GM11168 (cell line): ENCODE data around the gene DYSF.

Experiments
- in situ Hi-C: fragments of 300-500 bp; cut with MboI; formaldehyde crosslinking; loops from one replicate; pipeline ENCODE4 v1.12.0; 2022; ENCODE audit warnings: low sequenced_read_pairs; ENCODE audit not compliant: unreplicated experiment

The DYSF gene

DNA sequence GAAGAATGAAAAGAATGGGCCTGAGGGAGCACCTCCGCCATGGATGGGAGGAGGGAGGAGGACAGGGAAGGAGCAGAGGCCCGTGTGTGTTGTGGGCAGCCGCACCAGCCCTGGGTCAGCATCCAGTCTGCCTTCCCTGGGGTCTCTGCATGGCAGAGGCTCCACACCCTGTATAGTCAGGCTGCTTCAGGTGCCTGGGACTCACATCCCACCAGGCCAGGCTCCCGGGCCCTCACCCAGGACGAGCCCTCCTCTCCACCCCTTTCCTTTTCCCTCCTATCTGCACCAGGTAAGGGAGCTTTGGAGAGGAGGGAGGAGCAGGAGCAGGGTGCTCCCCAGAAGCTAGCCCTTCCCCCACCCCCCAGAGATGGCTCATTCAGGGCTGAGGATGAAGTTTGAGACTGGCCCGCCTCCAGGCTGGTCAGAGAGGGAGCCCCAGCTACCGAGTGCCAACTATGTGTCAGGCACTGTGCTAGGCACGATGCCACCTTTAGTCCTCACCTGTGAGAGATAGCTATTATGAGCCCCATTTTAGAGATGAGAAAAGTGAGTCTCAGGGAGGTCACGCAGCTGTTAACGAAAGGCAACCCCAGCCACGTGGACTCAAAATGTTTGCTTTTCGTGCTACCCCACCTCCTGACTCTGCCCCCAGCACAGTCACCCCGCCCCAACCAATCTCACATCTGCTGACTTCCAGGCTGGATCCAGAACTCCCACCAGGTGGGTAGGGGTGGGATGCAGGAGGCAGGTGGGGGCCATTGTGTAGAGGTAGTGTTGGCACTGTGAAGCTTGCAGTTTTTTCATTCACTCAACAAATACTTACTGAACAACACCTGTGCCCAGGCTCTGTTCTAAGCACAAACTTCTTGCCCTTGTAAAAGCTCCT lies 242.1 kb downstream of the DYSF start:
- in situ Hi-C loops = no loop called here

DNA sequence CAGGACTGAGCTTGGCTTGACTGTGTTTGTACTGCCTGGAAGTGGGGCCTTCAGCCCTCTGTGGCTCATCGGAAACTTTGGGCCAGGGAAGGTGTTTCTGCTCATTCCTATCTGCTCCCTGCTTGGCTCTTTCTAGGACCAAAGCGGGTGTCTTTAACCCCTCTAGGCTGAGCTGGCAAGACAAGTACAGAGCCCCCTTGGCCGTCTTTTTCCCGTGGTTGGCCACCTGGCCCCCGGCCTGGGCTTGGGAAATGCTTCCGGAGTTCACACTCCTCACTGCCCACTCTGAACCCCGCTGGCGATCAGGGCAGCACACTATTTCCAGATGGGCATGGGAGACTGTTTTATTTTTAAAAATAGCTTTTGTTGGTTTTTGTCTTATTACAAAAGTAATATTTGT lies 243.0 kb downstream of the DYSF start:
- in situ Hi-C loops = no loop called here

DNA sequence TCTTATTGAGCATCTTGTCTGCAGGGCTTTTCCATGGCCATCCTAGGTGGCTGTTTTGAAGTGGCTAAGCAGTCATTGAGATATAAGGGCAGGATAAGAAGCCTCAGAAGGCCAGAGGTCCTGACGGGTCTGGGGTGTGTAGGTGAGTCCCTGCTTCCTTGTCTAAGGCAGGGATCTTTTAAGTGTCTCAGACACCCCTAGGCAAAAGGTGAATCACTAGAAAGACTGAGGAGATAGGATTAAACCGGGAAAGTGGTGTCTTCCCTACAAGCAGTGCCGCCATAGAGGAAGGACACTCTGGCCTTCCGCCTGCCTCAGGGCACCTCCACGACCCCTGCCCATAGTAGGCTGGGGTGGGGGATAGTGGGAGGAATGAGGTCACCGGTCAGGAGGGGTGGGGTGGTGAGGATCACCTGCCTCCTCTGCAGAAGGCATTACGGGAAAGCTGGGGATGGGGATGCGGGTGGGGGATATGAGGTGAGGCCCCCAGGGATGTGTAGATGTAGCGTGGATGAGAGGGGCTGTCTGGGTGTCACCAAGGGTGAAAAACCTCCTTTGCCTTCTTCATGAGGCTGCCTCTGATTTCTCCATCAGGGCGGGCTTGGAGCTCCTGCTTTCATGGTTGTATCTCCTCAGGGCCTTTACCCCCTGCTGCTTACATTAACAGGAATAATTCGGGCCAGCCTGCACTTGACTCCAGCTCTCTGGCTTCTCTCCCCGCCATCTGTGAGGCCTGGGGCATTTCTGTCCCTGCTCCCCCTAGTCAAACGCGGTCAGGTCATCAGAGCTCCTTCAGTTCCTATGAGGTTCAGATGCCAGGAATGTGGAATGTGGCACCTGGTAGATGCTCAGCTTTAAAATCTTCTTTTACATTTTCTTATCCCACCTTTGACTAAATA lies 244.0 kb downstream of the DYSF start:
- in situ Hi-C loops = no loop called here

DNA sequence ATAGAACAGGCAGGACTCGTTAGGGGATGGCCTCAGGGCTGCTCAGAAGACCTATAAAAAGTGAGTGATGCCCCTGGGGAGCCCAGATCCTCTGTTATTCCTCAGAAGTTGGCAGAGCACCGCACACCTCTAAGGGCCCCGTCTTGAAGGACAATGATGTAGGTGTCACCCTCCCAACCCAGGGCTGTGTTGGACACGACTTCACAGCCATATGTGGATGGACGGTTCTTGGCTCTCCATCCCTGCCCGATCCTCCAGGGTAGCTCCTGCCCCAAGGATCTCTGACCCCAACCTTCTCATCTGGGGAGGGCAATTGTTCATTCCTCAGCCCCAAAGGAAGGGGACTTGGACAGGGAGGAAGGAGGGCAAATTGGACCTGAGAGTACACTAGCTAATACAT lies 246.1 kb downstream of the DYSF start:
- in situ Hi-C loops = no loop called here

DNA sequence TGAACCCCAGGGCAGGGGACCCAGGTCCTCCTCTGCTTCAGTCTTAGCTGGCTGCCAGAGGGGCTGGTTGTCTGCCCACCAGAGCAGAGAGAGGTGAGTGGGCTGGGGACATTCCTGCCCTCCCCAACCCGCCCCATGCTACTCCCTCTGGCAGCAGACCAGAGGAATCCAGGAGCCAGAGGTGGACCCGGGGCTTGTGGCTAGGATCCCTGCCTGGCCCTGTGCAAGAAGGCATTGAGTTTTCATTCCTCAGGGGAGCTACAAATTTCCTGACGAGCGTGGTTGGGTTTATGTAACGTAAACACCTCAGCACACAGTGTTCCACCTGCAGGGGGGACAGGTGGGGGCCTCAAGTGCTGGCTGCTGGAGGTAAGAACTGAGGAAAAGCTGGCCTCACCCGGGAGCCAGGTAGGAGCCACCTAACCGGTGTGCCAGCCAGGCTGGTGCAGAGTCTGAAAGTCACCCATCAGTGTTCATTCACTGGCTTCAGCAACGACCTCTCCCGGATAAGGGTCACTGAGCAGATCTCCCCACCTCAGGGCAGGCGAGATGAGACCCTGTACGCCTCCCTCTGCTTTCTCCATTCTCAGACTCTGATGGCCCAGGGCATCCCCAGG lies 246.8 kb downstream of the DYSF start:
- in situ Hi-C loops = no loop called here

DNA sequence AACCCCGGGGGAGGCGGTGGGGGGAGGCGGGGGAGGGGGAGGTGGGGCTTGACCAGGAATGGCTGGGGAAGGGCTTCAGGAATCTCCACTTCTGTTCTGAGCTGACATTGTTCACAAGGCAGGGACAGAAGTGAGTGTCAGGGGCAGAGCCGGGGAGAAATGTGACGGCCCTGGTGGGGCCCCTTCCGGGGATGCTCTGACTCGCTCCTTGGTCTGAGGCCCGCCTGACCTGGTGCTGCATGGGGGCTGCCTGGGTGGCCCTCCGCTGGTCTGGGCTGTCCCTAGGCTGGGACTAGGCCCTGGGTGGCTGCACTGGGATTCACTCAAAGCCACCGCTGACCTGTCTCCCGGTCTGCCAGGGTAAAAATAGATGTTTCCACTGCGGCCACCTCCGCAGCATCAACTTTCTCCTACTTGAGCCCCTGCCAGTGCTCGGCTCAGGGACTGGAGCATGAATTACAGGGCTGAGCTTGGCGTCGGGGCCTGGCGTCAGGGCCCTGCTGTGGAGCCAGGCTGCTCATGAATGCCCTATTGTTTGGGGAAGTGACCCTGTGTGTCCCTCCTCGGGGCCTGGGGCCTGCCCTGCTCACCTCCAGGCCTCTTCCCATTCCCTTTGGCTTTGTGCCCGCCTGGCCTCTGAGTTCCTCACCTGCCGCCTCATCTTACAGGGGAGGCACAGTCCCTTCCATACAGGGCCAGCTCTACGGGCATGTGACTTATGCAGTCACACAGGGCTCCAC lies 247.5 kb downstream of the DYSF start:
- in situ Hi-C loops = no loop called here

DNA sequence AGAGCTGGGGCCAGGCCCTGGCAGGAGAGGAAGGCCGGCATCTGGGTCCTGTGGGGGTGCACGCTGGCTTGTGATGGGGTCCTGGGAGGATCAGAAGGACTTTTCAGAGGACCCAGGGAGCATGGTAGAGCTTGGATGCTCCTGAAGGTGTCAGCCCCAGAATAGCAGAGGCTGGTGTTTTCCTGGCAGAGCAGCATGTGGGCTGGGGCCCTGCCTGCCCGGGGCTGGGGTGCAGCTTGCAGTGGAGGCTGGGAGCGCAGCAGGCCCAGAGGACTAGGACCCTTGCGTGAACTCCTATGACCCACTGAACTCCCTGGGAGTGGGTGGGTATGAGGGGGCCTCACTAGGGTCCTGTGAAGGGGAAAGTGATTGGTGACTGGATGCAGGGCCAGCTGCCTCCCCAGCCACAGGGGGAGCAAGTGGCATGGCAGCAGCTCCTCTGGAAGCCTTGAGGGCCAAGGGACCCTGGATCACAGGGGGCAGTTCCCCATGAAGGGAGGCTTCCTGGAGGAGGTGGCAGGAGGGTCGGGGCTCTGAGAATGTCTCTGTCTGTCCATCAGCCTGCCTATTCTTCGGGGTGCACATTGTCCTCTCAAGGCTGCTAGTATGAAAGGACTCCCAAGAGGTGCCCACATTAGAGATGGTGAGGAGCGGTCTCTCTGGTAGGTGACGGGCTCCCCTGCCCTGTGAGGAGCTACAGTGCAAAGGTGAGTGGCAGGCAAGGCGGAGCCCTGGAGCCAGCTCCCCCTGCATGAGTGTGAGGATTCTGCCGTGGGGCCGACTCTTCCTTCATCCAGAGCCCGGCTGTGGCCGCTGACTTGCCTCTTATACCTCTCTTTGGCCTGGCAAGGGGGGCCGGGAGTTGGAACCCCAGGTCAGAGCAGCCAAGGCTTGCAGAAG lies 249.0 kb downstream of the DYSF start:
- in situ Hi-C loops = no loop called here

DNA sequence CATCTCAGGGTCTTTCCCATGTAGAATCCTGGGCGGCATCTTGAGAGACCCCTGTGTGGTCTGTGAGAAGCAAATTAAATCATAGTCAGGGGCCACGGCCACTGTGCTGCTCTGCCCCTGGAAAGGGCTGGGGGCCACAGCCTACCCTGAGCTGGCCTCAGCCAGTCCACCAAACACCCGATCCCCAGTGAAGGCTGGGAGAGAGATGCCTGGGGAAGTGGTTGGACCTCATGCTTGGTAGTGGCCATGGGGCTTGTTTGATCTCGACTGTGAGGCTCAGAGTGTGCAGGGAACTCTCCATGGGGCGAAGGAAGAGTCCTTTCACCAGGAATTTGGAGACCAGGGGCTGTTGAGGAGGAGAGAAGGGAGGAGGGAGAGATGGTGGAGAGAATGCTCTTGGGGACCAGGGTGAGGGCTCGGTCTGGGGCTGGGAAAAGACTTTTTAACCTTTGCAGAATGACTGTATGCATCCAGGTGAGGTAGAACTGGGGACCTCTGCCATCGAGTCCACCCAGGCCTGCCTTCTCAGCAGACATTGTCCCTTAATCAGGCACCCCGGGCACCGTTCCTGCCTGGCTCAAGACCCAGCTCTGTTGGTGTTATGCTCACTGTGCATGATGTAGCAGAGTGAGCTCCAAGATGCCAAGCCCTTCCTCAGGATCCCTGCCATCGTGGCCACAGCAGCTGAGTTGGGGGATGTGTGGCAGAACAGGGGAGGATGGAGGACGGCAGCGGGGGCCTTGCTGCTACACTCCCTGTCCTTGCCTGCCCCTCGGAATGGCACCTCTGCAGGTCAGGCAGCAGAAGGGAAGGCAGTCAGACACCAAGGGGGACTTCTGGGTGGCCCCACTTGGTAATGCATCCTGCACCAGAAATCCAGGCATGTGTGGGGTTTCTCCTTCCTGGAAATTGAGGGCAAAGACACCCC lies 249.9 kb downstream of the DYSF start:
- in situ Hi-C loops = no loop called here

DNA sequence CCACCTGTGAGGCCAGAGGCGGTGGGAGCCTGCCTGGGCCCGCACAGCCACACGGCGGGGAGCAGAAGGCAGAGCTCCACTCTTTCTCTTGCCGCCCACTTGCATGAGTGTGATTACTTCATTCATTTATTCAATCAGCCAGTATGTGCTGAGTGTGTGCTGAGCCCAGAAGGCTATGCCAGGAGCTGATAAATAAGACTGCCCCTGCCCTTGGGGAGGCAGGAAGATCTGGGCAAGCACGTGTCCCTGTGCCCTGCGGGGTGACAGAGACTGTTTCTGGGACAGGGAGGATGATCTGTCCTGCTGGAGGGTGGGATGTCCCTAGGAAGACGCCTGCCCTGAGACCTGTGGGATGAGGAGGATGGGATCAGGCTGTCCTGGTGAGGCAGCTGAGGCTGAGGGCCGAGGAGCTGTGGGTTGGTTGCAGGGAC lies 250.8 kb downstream of the DYSF start:
- in situ Hi-C loops = no loop called here

DNA sequence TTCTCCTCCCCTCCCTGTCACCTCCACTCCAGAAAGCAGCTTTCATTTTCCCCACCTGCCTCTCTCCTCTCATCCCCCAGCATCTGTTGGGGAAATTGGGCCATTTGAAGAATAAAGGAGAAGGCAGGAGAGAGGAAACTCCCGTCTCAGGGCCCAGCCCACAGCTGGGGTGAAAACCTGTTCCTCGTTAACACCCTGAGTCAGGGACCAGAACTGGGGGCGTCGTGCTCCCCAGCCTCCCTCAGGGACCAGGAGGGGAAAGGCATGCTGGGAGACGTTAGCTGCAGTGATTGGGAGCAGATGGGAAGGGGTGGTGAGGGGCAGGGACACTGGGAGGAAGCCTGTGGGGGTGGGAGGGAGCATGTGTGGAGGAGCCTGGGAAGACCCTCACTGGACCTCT lies 251.3 kb downstream of the DYSF start:
- in situ Hi-C loops = no loop called here

DNA sequence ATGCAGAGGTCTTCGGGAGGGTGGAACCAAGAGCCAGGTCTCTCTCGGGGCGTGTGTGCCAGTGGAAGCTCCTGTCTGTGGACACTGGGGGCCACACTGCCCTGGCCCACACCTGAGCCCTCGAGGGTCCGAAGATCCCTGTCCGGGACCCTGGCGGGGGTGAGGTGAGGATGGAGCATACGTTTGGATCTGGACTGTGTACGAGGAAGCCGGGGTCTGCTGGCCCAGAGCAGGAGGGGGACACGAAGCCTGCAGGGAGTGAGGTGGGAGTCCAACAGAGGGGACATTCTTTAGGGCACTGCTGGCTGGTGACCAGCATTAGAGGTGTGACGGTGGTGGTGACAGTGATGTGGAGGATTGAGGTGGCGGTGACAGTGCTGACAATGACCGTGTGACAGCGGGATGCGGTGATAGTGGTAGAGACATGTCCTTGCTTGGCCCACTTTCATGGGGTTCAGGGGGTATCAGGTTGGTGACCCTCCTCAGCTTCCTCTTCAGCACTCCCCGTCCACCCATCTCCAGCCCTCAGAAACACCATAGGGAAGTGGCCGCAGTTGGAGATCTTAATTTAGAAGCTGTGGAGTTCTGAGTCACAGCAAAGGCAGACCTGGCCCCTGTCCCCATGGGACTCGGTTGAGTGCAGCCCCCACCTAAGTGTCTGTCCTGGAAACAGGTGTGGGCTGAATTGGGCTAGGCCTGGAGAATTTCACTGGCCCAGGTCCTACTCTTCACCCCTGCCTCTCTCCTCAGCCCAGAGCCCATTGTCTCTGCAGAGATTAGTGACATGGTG lies 252.0 kb downstream of the DYSF start:
- in situ Hi-C loops = no loop called here

DNA sequence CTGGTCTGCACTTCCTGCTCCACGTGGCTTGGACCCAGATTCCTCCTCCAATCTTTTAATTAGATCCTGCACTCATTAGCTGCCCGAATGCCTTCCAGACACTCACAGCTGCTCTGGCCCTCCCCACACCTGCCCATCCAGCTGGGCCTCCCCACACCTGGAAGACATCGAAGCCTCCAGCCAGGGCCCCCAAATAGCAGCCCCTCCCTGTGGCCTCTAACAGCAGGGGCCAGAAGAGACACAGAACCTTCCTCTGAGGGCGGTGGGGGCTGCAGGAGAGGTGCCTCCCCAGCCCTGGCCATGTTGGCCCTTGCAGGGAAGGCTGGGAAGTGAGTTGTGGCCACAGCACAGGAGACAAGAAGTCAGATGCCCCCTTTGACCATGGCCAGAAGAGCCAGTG lies 252.8 kb downstream of the DYSF start:
- in situ Hi-C loops = no loop called here

DNA sequence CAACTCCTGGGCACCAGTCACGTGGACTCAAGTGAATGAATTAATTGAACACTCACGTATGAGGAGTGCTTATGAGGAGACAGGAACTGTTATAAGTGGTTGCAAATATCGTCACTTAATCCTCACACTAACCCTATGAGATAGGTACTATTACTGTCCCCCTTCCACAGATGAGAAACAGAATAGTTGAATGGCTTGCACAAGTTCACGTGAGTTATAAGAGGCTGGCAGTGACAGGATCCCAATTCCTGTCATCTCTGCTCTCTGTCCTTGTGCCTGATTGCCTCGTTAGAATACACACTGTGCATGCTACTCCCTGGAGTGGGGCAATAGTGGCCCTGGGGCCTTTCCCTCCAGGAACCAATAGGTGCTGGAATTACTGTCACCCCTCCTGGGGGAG lies 253.5 kb downstream of the DYSF start:
- in situ Hi-C loops = no loop called here

DNA sequence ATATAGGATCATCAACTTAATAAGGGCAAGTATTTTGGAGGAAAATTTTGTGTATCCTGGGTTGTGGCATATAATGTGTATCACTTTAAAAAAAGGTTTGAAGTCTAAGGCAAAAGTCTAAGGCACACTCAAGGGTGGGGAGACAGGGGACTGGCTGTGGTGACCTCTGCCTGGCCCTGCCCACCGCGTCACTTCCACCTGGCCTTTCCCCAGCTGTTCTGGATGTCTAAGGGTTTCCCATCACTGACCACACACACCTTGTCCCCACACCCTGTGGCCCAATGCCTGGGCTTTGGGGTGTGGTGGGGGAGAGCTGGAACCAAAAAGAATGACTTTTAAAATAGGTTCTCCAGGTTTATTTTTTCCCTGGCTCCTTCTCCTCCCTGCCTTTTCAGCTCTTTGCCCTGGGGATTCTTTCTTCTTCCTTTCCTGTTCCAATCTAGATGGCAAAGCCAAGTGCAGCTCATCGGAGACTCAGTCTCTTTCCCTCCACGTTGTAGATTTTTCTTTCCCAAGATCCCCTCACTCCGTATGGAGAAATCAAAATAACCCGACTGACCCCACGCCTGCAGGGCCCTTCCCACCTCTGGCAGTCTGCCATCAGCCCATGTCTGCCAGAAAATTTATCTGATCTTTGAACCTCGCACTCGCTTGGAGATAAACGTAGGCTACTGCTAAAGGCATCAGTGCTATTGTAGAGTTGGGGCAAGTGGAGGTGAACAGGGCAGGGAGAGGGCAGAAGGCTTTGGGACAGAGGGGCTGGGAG lies 257.2 kb downstream of the DYSF start:
- in situ Hi-C loops = no loop called here

DNA sequence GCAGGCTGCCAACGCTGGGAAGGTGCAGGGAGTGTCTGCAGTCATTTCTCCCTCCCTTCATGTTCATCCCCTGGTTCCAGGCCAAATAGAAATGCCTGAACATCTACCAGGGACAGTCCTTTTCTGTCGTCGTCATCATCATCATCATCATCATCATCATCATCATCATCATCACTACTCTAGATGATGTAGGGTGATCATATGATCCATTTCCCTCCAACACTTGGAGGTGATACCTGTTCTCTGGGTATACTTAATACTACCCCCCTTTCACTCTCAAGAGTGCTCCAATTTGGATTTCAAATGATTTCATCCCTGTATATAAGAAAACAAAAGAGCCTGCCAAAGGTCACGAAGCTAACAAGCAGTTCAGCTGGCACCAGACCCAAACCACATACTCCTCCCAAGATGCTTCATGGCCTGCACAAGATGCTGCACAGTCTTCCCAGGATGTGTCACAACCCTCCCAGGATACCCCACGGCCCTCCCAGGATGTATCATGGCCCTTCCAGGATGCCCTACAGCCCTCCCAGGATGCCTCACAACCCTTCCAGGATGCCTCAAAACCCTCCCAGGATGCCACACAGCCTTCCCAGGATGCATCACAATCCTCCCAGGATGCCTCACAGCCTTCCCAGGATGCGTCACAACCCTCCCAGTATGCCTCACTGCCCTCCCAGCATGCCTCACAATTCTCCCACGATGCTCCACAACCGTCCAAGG lies 257.9 kb downstream of the DYSF start:
- in situ Hi-C loops = no loop called here
